Measurements from ENCODE around the gene SLC35F3. TPM values are rescaled to one million over a fixed set of nuclear protein-coding genes. Genes with fewer than 3 reads are reported as not detected.

SLC35F3 gene
- total RNA-seq, 1 donor from 2014 or later = not detected

- intact Hi-C loops (cut with micrococcal nuclease) = no loop called here
- TF ChIP-seq CTCF (IDR thresholded peaks at IDR 0.05; ENCODE audit: borderline replicate concordance) = no peak
- H3K27me3 ChIP-seq (ENCODE audit: low read depth) = peaks cover 24% of the 10 kb centered on the region
- H3K4me3 ChIP-seq = no peak overlapping the region
- no peaks in the 10 kb centered on the region for H3K4me1 ChIP-seq
- no peaks in the 10 kb centered on the region for H3K36me3 ChIP-seq
- no peaks in the 10 kb centered on the region for H3K9me3 ChIP-seq (replicated peaks)
- no peak overlapping the region for H3K27ac ChIP-seq (replicated peaks)
- DNase-seq = no peak
Observed at GRCh38 chr1:234135501-234135900, 231.0 kb downstream of the SLC35F3 start.

GRCh38 chr1:234136073-234136472 is 231.6 kb downstream of the SLC35F3 start:
- DNase-seq = no peak
- Histone ChIP-seq H3K27ac (replicated peaks) (no peak overlapping the region), H3K9me3 (replicated peaks) (no peaks in the 10 kb centered on the region), H3K36me3 (no peaks in the 10 kb centered on the region), H3K4me3 (no peak overlapping the region), H3K4me1 (no peaks in the 10 kb centered on the region), H3K27me3 (ENCODE audit: low read depth) (peaks cover 20% of the 10 kb centered on the region)
- no peak for TF ChIP-seq CTCF (IDR thresholded peaks at IDR 0.05; ENCODE audit: borderline replicate concordance)
- intact Hi-C loops (cut with micrococcal nuclease) = no loop called here

- Histone ChIP-seq H3K9me3 (replicated peaks) (no peaks in the 10 kb centered on the region), H3K4me1 (no peaks in the 10 kb centered on the region), H3K27ac (replicated peaks) (no peak overlapping the region), H3K36me3 (no peaks in the 10 kb centered on the region), H3K4me3 (no peak overlapping the region), H3K27me3 (ENCODE audit: low read depth) (peaks cover 20% of the 10 kb centered on the region)
- intact Hi-C loops (cut with micrococcal nuclease) = no loop called here
- TF ChIP-seq CTCF (IDR thresholded peaks at IDR 0.05; ENCODE audit: borderline replicate concordance) = no peak
- DNase-seq = no peak
Observed at GRCh38 chr1:234139966-234140365, 235.5 kb downstream of the SLC35F3 start.

GRCh38 chr1:234140388-234140787 is 235.9 kb downstream of the SLC35F3 start:
- Histone ChIP-seq H3K4me3 (no peak overlapping the region), H3K4me1 (no peaks in the 10 kb centered on the region), H3K36me3 (no peaks in the 10 kb centered on the region), H3K9me3 (replicated peaks) (no peaks in the 10 kb centered on the region), H3K27ac (replicated peaks) (no peak overlapping the region), H3K27me3 (ENCODE audit: low read depth) (peaks cover 20% of the 10 kb centered on the region)
- TF ChIP-seq CTCF (IDR thresholded peaks at IDR 0.05; ENCODE audit: borderline replicate concordance) = no peak
- intact Hi-C loops (cut with micrococcal nuclease) = no loop called here
- no peak for DNase-seq

- intact Hi-C loops (cut with micrococcal nuclease) = no loop called here
- H3K27me3 ChIP-seq (ENCODE audit: low read depth) = peaks cover 20% of the 10 kb centered on the region
- H3K9me3 ChIP-seq (replicated peaks) = no peaks in the 10 kb centered on the region
- no peak for DNase-seq
- TF ChIP-seq CTCF (IDR thresholded peaks at IDR 0.05; ENCODE audit: borderline replicate concordance) = no peak
- no peak overlapping the region for H3K27ac ChIP-seq (replicated peaks)
- no peaks in the 10 kb centered on the region for H3K4me1 ChIP-seq
- no peak overlapping the region for H3K4me3 ChIP-seq
- H3K36me3 ChIP-seq = no peaks in the 10 kb centered on the region
Observed at GRCh38 chr1:234141006-234141405, 236.5 kb downstream of the SLC35F3 start.

GRCh38 chr1:234143681-234144080 is 239.2 kb downstream of the SLC35F3 start:
- no peak overlapping the region for H3K4me3 ChIP-seq
- no peaks in the 10 kb centered on the region for H3K36me3 ChIP-seq
- no peak overlapping the region for H3K27ac ChIP-seq (replicated peaks)
- DNase-seq = no peak
- intact Hi-C loops (cut with micrococcal nuclease) = no loop called here
- TF ChIP-seq CTCF (IDR thresholded peaks at IDR 0.05; ENCODE audit: borderline replicate concordance) = no peak
- H3K9me3 ChIP-seq (replicated peaks) = peaks cover 7% of the 10 kb centered on the region
- H3K27me3 ChIP-seq (ENCODE audit: low read depth) = peaks cover 27% of the 10 kb centered on the region
- H3K4me1 ChIP-seq = no peaks in the 10 kb centered on the region
